GM19239 (cell line): ENCODE results near the gene IBA57.
A peak's percentile ranks its signal among the peaks of the same experiment; 100 is the strongest.

Experiments used
- DNase-seq: peaks from one replicate; pipeline ENCODE4 v3.0.0; 2011; ENCODE audit warnings: low spot score; ENCODE audit not compliant: insufficient read length
- FAIRE-seq: peaks from 2 replicates; lab custom pipeline; 2011; peaks lifted over from hg19 to GRCh38; lab: Jason Lieb, UNC

The IBA57 gene

DNA sequence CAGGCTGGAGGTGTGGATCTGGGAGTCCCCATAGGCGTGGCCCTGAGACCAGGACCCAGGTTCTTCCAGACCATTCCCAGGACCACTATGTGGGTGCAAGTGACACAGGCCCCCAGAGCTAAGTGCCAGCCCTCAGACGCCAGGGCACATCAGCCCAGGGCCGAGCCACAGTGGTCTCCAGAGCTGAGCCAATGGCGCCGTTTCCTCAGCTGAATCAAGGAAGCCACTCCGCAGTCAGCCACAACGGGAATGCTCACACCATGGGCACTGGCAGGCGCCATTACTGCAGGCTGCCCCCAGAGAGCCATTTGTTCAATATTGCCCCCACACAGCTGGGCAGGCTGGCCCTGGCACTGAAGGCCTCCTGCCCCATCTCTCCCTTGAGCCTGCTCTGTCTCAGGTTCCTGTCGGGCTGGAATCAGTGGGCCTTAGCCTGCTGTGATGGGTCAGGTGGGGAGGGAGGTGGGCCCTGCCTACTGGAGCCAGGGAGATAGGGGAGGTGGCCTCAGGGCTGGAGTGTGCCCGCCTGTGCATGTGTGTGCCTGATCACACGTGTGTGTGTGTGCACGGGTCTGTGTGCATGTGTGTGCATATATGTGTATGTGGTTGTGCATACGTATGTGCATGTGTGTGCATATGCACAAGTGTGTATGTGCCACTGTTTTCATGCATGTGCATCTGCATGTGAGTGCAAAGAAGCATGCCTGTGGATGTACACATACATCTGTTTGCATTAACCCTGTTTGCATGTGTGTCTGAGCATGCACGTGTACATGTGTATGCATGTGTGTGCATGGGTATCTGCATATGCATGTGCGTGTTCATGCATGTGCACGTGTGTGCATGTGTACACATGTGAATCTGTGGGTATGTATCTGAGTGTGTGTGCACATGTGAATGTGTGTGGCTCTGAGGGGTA is 9.7 kb upstream of the IBA57 start:
- no peak for DNase-seq
- FAIRE-seq = no peak

GRCh38 chr1:228156515-228156881 is 9.1 kb upstream of the IBA57 start:
- DNase-seq (no peak), FAIRE-seq (no peak)

GRCh38 chr1:228156941-228157728 is 8.5 kb upstream of the IBA57 start:
- no peak for DNase-seq
- no peak for FAIRE-seq

DNA sequence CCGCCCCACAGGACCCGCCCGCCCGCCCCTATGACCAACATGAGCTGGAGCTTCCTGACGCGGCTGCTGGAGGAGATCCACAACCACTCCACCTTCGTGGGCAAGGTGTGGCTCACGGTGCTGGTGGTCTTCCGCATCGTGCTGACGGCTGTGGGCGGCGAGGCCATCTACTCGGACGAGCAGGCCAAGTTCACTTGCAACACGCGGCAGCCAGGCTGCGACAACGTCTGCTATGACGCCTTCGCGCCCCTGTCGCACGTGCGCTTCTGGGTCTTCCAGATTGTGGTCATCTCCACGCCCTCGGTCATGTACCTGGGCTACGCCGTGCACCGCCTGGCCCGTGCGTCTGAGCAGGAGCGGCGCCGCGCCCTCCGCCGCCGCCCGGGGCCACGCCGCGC is 7.9 kb upstream of the IBA57 start:
- DNase-seq = no peak
- no peak for FAIRE-seq

GRCh38 chr1:228158151-228159007 is 7.2 kb upstream of the IBA57 start:
- DNase-seq (no peak), FAIRE-seq (no peak)

DNA sequence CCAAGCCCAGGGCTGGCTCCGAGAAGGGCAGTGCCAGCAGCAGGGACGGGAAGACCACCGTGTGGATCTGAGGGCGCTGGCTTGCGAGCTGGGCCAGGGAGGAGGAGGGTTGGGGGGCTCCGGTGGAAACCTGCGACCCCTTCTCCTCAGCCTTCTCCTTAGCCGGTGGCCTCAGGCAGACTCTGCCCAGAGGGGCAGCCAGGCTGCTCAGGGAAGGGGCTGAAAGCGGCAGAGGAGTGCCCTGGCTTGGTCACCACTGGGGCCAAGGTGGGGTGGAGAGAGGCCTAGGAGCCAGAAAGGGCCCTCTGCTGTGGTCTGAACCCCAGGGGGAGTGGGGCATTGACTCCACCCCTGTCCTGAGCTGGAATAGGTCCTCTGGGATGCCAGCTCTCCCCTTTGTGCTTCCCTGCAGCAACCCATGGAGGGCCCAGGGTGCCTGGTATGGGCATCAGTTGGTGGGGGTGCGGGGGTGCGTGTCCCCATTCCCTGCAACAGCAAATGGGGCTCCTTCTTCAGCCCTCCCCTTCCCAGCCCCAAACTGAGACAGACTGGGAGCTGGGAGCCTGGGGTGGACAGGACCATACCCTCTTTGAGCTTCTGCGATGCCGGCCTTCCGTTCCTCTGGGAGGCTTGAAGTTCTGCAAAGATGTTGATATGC is 6.5 kb upstream of the IBA57 start:
- no peak for DNase-seq
- no peak for FAIRE-seq

DNA sequence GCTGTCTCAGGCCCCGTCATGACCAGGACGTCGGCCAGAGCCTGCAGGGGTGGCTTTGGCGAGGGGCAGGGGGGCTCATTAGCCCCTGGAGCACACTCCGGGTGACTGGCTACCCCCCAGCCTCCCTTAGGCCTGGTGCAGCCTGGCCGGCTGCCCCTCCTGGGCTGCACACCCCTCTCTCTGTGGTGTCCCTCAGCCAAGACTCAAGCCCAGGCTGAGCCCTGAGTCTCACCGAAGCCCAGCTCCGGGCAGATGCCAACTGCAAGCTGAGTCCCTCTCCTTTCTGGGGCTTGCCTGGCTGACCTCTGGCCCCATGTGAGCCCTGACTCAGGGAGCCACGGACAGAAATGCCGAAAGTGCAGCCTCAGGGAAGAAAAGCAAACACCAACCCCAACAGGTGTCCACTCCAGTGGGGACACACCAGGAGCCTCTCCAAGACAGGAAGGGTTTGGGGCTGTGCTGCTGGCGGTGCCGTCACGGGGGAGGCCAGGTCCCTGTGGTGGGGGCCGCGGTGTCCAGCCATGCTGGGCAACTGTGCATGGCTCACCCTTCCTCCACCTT is 5.3 kb upstream of the IBA57 start:
- no peak for DNase-seq
- FAIRE-seq = no peak

GRCh38 chr1:228161362-228161761 is 4.2 kb upstream of the IBA57 start:
- no peak for DNase-seq
- no peak for FAIRE-seq

GRCh38 chr1:228161866-228162265 is 3.7 kb upstream of the IBA57 start:
- FAIRE-seq = no peak
- no peak for DNase-seq

DNA sequence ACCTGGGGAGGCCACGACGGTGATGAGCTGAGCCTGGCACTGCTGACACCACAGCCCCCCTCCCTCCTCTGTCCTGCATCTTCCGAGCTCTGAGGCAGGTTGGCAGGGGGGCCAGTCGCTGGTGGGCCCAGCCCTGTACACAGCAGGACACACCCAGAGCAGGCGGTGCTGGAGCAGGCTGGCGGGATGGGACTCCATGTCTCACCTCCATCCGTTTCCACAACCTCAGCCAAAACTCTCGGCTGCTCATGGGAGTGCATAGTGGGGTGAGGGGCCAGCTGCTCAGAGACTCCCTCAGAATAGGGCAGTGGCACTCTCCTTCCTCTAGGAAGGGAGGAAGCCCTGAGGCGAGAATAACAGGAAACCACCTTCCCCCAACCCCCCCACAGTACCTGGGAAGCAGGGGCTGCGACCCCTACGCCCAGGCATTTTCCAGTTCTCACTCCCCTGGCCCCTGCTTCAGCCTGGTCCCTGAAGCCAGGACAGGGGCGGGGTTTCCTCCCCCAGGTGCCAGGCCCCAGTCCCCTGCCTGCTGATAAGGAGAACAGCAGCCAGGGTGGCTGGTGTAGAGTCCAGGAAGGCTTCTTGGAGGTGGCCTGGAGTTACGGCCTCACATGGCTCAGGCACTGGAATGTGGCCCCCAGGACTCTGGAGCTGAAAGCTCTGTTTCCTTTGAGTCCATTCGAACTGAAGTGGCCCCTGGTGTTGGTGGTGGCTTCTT is 3.2 kb upstream of the IBA57 start:
- FAIRE-seq = no peak
- no peak for DNase-seq

DNA sequence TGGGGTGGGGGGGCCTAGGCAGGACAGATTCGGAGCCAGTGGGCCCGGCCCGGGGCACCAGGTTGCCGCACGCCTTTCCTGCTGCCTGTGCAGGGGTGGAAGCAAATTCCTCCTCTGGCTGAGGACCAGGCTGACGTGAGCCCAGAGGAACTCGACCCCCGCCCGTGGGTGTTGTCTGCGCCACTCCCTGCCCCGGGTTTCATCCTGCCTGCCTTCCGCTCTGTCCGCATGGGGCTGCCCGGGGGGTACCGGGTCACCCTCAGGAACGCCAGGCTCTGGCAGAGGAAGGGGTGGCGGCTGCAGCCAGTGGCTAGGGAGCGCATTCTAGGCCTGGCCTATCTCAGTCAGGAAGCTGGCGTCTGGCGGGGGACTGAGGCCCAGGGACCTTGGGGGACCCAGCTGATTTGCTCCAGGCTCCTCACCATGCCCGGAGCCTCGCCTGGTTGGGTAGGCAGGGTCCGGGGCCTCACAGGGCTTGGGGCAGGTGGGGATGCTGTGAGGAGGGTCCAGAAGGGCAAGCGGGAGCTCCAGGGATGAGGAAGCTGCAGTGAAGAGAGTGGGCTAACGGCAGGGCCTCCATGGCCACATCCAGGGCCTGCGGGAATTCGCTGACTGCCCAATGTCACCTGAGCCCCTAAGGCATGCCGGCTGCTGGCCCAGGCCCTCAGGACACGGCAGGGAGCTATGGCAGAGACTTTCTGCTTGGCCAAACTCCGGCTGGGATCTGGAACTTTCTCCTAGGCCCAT is 2.4 kb upstream of the IBA57 start:
- DNase-seq (no peak), FAIRE-seq (no peak)

DNA sequence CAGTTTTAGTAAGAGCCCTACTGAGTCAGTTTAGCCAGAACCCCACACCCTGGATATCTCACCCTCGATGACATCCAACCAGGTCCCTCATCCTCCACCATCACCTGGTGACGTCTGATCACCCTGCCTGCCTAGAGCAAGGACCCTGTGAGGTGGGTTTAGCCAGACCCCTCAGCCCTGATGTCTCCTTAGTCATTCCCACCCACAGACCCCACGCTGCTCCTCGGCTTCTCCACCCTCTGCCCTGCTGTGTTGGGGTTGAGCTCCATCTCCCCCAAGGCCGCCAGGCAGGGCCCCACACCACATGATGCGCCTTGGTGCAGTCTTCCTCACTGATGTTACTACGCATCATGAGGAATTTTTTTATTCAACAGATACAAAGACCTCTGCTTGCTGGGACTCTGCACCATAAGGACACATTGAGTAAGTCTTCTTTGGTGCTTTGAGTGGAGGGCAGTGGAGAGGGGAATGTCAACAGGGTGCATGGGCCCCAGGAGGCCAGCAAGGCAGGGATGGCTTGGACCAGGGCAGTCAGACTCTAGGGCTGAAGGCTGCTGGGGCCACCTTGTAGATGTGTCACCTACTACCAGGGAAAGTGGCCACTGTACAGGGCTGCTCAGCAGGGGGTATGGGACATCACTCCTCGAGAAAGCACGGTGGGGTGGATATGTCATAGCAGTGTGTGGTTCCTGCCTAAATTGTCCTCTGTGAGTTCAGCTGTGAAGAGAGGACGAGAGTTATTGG is 1.7 kb upstream of the IBA57 start:
- no peak for FAIRE-seq
- no peak for DNase-seq

DNA sequence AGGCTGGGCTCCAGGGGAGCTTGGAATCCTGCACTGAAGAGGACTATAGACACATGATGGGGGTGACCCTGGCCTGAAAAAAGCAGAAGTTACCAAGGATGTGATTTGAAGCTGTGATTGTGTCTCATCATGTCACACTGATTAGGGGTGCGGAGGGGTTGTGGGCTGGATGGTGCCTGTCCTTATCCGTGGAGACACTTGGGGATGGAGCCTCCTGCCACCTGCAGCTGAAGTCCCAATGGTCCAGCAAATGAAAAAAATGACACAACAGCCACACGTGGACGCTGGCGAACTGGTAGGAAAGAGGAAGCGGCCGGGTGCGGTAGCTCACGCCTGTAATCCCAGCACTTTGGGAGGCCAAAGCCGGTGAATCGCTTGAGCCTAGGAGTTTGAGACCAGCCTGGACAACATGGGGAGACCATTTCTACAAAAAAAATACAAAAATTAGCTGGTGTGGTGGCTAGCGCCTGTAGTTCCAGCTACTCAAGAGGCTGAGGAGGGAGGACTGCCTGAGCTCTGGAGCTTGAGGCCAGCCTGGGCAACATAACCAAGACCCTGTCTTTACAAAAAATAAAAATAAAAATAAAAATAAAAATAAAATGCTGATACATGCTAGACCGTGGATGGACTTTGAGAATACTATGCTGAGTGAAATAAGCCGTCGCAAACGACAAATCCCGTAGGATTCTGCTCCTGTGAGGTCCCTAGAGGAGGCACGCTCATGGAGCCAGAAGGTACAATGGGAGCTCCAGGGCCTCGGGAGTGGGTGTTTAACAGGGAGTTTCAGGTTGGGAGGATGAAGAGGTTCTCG is 838 bp upstream of the IBA57 start:
- DNase-seq (no peak), FAIRE-seq (no peak)

- DNase-seq = peak; percentile 40
- FAIRE-seq = peak; percentile 75
Observed at GRCh38 chr1:228166170-228166936, 749 bp downstream of the IBA57 start.

GRCh38 chr1:228168563-228169270 is 3.1 kb downstream of the IBA57 start:
- no peak for FAIRE-seq
- DNase-seq = no peak

- FAIRE-seq (no peak), DNase-seq (no peak)
Observed at GRCh38 chr1:228169345-228169744, 3.7 kb downstream of the IBA57 start.
